Measurements from ENCODE around the gene MRPL49.
"Not testable (repeated sequence)": the region's sequence is repeated elsewhere in the genome, so short reads cannot be mapped to it uniquely, and the experiment has no call there.

GRCh38 chr11:65174571-65175010 is 52.5 kb downstream of the MRPL49 start:
- not testable (repeated sequence) for TF ChIP-seq CTCF (IDR thresholded peaks at IDR 0.05); POLR2A (IDR thresholded peaks at IDR 0.05); POLR2AphosphoS5 (IDR thresholded peaks at IDR 0.05; ENCODE audit: insufficient read depth in 1 of 2, low read depth in 1 of 2)

All from vagina (tissue), 2 donors.